IMR-90 (cell line): ENCODE results near the gene CDK18. TPM values are rescaled to one million over a fixed set of nuclear protein-coding genes. Genes with fewer than 3 reads are reported as not detected.

Experiments used
- ATAC-seq: fragments of 200-7000 bp; cut with Tn5 transposase; 2 replicates; pipeline ENCODE4 v1.9.1; 2020; ENCODE audit warnings: low read depth, mild to moderate bottlenecking, moderate library complexity
- BruUV-seq: library from RNA; stranded (reverse); fragments of 400-500 nt; replicated peaks from 2 replicates; lab custom pipeline; 2021; lab: Mats Ljungman, UMichigan
- CTCF ChIA-PET: fragments of 300-600 bp; formaldehyde crosslinking; extraction: SDS; loops from one replicate; lab custom pipeline; 2021; ENCODE audit warnings: antibody characterized with exemption; lab: Yijun Ruan, JAX
- POLR2A ChIA-PET: fragments of 300-600 bp; sonication (Branson Sonifier 250); formaldehyde crosslinking; loops from one replicate; lab custom pipeline; 2022; ENCODE audit warnings: antibody characterized with exemption; ENCODE audit not compliant: unreplicated experiment; lab: Charles Lee
- DNase-seq: peaks from one replicate; pipeline ENCODE4 v3.0.0; 2013
- H2AFZ ChIP-seq: replicated peaks from 2 replicates; pipeline ENCODE3; 2013; ENCODE audit warnings: low read length, mild to moderate bottlenecking; ENCODE audit not compliant: poor library complexity
- H2AK5ac ChIP-seq: 2 replicates; pipeline ENCODE4 v1.6.1; 2013; ENCODE audit warnings: low read depth, low read length, inconsistent platforms
- H2AK9ac ChIP-seq: replicated peaks from 2 replicates; pipeline ENCODE3; 2013; ENCODE audit warnings: mild to moderate bottlenecking, low read depth, low read length, moderate library complexity; ENCODE audit not compliant: poor library complexity
- H2BK120ac ChIP-seq: 2 replicates; pipeline ENCODE4 v1.6.1; 2013; ENCODE audit warnings: low read depth, low read length, inconsistent platforms
- H2BK15ac ChIP-seq: 3 replicates; pipeline ENCODE4 v1.6.1; 2013; ENCODE audit warnings: low read depth, low read length, inconsistent platforms
- H2BK20ac ChIP-seq: 2 replicates; pipeline ENCODE4 v1.6.1; 2013; ENCODE audit warnings: low read depth, mild to moderate bottlenecking, inconsistent platforms, low read length, moderate library complexity
- H2BK5ac ChIP-seq: 2 replicates; pipeline ENCODE4 v1.6.1; 2013; ENCODE audit warnings: mild to moderate bottlenecking, low read depth, low read length, inconsistent platforms; ENCODE audit not compliant: poor library complexity, severe bottlenecking
- H3K14ac ChIP-seq: replicated peaks from 2 replicates; pipeline ENCODE4 v1.6.1; 2013; ENCODE audit warnings: low read depth, low read length, inconsistent platforms
- H3K18ac ChIP-seq: 2 replicates; pipeline ENCODE4 v1.6.1; 2013; ENCODE audit warnings: low read depth, low read length, control low read depth
- H3K23ac ChIP-seq: 2 replicates; pipeline ENCODE4 v1.6.1; 2013; ENCODE audit warnings: low read depth, low read length, inconsistent platforms
- H3K27ac ChIP-seq: 2 replicates; pipeline ENCODE4 v1.5.1; 2013; ENCODE audit warnings: mild to moderate bottlenecking, control low read depth, low read length; ENCODE audit not compliant: insufficient read depth
- H3K27me3 ChIP-seq: 2 replicates; pipeline ENCODE4 v1.6.1; 2013; ENCODE audit warnings: low read length; ENCODE audit not compliant: control insufficient read depth, insufficient read depth
- H3K36me3 ChIP-seq: 2 replicates; pipeline ENCODE4 v1.6.1; 2013; ENCODE audit warnings: low read length, mixed read lengths; ENCODE audit not compliant: control insufficient read depth, insufficient read depth
- H3K4ac ChIP-seq: 2 replicates; pipeline ENCODE4 v1.6.1; 2013; ENCODE audit warnings: low read depth, low read length, inconsistent platforms
- H3K4me1 ChIP-seq: 2 replicates; pipeline ENCODE4 v1.6.1; 2013; ENCODE audit warnings: low read length, mixed read lengths; ENCODE audit not compliant: control insufficient read depth, insufficient read depth
- H3K4me2 ChIP-seq: 2 replicates; pipeline ENCODE4 v1.6.1; 2013; ENCODE audit warnings: low read depth, mild to moderate bottlenecking, control low read depth, low read length, moderate library complexity
- H3K4me3 ChIP-seq: 2 replicates; pipeline ENCODE4 v1.5.1; 2013; ENCODE audit warnings: low read depth, mild to moderate bottlenecking, control low read depth, low read length, moderate library complexity; ENCODE audit not compliant: insufficient read depth
- H3K56ac ChIP-seq: 2 replicates; pipeline ENCODE4 v1.6.1; 2013; ENCODE audit warnings: low read length, inconsistent platforms; ENCODE audit not compliant: insufficient read depth; ENCODE audit errors: extremely low read depth
- H3K79me1 ChIP-seq, 2 experiments: 2 replicates each; pipeline ENCODE4 v1.6.1; 2013; ENCODE audit warnings: low read length in 2 of 2, inconsistent platforms in 1 of 2, low read depth in 1 of 2
- H3K9ac ChIP-seq: 2 replicates; pipeline ENCODE4 v1.6.1; 2013; ENCODE audit warnings: low read depth, low read length, control low read depth
- H3K9me1 ChIP-seq: 2 replicates; pipeline ENCODE4 v1.6.1; 2013; ENCODE audit warnings: low read length, inconsistent platforms; ENCODE audit not compliant: insufficient read depth
- H3K9me3 ChIP-seq: 2 replicates; pipeline ENCODE4 v1.6.1; 2013; ENCODE audit warnings: low read length; ENCODE audit not compliant: control insufficient read depth, insufficient read depth
- H4K20me1 ChIP-seq: 2 replicates; pipeline ENCODE4 v1.6.1; 2013; ENCODE audit warnings: low read length, inconsistent platforms; ENCODE audit not compliant: insufficient read depth
- H4K5ac ChIP-seq: 2 replicates; pipeline ENCODE4 v1.6.1; 2013; ENCODE audit warnings: mild to moderate bottlenecking, low read depth, low read length, control low read depth
- H4K8ac ChIP-seq, 2 experiments: 2 replicates each; pipeline ENCODE4 v1.6.1; 2013; ENCODE audit warnings: low read depth in 2 of 2, low read length in 2 of 2, control low read depth in 1 of 2, inconsistent platforms in 1 of 2
- H4K91ac ChIP-seq: 2 replicates; pipeline ENCODE4 v1.6.1; 2013; ENCODE audit warnings: low read depth, low read length, inconsistent platforms; ENCODE audit not compliant: insufficient read depth
- BHLHE40 ChIP-seq: fragments of 150-350 bp; IDR thresholded peaks from 2 replicates; pipeline ENCODE4 v1.6.1; 2016; ENCODE audit warnings: mild to moderate bottlenecking, low read depth, low read length
- CHD1 ChIP-seq: IDR thresholded peaks from 2 replicates; pipeline ENCODE4 v1.6.1; 2012; ENCODE audit warnings: low read depth, low read length, improper control_type of control experiment
- FOS ChIP-seq: fragments of 150-350 bp; IDR thresholded peaks from 2 replicates; pipeline ENCODE4 v1.6.1; 2016; ENCODE audit warnings: low read depth, low read length
- MAFK ChIP-seq: IDR thresholded peaks from 2 replicates; pipeline ENCODE4 v1.6.1; 2012; ENCODE audit warnings: low read depth, low read length, improper control_type of control experiment
- MXI1 ChIP-seq: IDR thresholded peaks from 2 replicates; pipeline ENCODE4 v1.6.1; 2012; ENCODE audit warnings: low read depth, mild to moderate bottlenecking, low read length, moderate library complexity, borderline replicate concordance
- RAD21 ChIP-seq: IDR thresholded peaks from 2 replicates; pipeline ENCODE4 v1.6.1; 2012; ENCODE audit warnings: low read length, improper control_type of control experiment
- RCOR1 ChIP-seq: IDR thresholded peaks from 2 replicates; pipeline ENCODE4 v1.6.1; 2012; ENCODE audit warnings: mild to moderate bottlenecking, low read length, improper control_type of control experiment; ENCODE audit not compliant: insufficient replicate concordance
- RFX5 ChIP-seq: IDR thresholded peaks from 2 replicates; pipeline ENCODE4 v1.8.0; 2012; ENCODE audit warnings: low read depth, mild to moderate bottlenecking, low read length, moderate library complexity
- SMC3 ChIP-seq: fragments of 150-350 bp; IDR thresholded peaks from 2 replicates; pipeline ENCODE4 v1.6.1; 2016; ENCODE audit warnings: low read depth, mild to moderate bottlenecking, antibody characterized with exemption, low read length, moderate library complexity
- USF2 ChIP-seq: fragments of 150-350 bp; IDR thresholded peaks from 2 replicates; pipeline ENCODE4 v1.6.1; 2017; ENCODE audit warnings: mild to moderate bottlenecking, antibody characterized with exemption, low read length, low read depth
- WGBS, 2 experiments: methylation state at CpG; one replicate each; pipeline versions ENCODE4 v1.1.5 to v1.1.7; 2013; ENCODE audit warnings: missing lambda C conversion rate in 2 of 2; ENCODE audit not compliant: insufficient read length in 1 of 2; ENCODE audit errors: extremely low coverage in 2 of 2; 5-methylcytosine and 5-hydroxymethylcytosine counted together
- dilution Hi-C: fragments of 300-500 bp; cut with HindIII; formaldehyde crosslinking; loops from one replicate; pipeline ENCODE4 v1.14.3; 2018; ENCODE audit warnings: low sequenced_read_pairs; ENCODE audit not compliant: unreplicated experiment
- in situ Hi-C: fragments of 300-500 bp; cut with MboI; formaldehyde crosslinking; loops from 3 replicates; pipeline ENCODE4 v1.14.3; 2019; ENCODE audit warnings: low sequenced_read_pairs, inconsistent platforms, mixed read lengths
- intact Hi-C: fragments of 100-400 bp; cut with micrococcal nuclease; formaldehyde crosslinking; loops from 2 replicates; pipeline ENCODE4 v1.10.0; 2022
- polyA plus RNA-seq, 3 experiments: library from polyadenylated mRNA; depleted of rRNA; stranded (reverse); fragments of >200 nt; gene quantifications; 2 replicates each; pipeline ENCODE4 v1.2.3, GENCODE V29; 2012; ENCODE audit warnings: low replicate concordance in 1 of 3
- total RNA-seq: library from RNA; depleted of rRNA; stranded (reverse); fragments of >200 nt; gene quantifications from 2 replicates; pipeline ENCODE4 v1.2.3, GENCODE V29; 2012
- TF ChIP-seq, protein P1 (sequence below): conservative IDR thresholded peaks from 2 replicates; pipeline ENCODE4 v1.5.1; 2012; ENCODE audit warnings: mild to moderate bottlenecking, low read depth, low read length, improper control_type of control experiment

Gene CDK18
- total and polyA plus RNA-seq, 2 of the 4 experiments (the other 2 are of a cell fraction), result 0.18 to 0.48 TPM

DNA sequence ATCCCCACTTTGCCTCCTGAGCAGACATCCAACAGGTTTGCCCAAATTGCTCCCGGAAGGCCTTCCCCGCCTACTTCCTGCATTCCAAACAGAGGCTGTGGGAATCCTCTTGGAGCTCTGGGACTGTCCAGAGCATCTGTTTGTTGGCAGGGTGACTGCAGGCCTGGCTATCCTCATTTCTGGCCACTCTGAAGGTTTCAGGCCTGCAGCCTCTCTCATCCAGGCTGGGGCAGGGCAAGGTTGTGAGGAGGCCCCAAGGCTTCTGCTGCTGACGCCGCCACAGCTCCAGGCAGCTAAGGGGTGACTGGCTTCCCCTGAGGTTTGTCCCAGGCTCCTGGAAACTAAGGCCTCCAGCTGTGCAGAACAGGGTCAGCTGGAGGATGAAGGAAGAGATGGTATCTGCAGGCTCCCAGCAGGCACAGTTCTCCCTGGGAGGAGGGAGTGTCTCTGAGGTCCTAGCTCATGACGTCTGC is 11.3 kb downstream of the CDK18 start (continued):
- TF ChIP-seq MAFK (no peak), SMC3 (no peak)

DNA sequence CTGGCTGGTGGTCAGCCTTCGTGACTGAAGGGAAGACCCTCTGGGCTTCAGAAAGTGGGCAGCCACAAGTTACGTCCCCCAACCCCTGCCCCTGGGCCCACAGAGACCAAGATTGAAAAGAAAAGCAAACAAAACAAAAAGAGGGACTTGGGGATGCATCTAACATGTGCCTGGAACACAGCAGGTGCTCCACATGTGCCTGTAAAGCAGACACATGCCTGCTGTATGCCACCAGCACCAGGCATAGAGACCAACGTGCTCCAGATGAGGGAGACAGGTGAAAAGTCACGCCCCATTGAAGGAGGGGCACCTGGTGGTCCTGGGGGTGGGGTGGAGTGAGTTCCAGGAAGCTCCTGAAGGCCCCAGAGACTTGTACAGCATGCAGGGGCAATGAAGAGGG is 11.9 kb downstream of the CDK18 start:
- H2AK5ac ChIP-seq, result no peak overlapping the region
- H3K4me1 ChIP-seq, result peaks cover 3% of the 10 kb centered on the region; the same call in 1 of the 2 replicates
- H3K4ac ChIP-seq, result no peak overlapping the region
- no peak overlapping the region for H3K4me2 ChIP-seq
- TF ChIP-seq, protein P1, sequence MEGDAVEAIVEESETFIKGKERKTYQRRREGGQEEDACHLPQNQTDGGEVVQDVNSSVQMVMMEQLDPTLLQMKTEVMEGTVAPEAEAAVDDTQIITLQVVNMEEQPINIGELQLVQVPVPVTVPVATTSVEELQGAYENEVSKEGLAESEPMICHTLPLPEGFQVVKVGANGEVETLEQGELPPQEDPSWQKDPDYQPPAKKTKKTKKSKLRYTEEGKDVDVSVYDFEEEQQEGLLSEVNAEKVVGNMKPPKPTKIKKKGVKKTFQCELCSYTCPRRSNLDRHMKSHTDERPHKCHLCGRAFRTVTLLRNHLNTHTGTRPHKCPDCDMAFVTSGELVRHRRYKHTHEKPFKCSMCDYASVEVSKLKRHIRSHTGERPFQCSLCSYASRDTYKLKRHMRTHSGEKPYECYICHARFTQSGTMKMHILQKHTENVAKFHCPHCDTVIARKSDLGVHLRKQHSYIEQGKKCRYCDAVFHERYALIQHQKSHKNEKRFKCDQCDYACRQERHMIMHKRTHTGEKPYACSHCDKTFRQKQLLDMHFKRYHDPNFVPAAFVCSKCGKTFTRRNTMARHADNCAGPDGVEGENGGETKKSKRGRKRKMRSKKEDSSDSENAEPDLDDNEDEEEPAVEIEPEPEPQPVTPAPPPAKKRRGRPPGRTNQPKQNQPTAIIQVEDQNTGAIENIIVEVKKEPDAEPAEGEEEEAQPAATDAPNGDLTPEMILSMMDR, result no peak
- no peak for TF ChIP-seq RCOR1
- TF ChIP-seq FOS, result no peak
- TF ChIP-seq MAFK, result no peak
- TF ChIP-seq MXI1, result no peak
- no peak for TF ChIP-seq RFX5
- no peak for TF ChIP-seq SMC3
- no peak for TF ChIP-seq BHLHE40
- TF ChIP-seq CHD1, result no peak
- no peak for TF ChIP-seq RAD21
- TF ChIP-seq USF2, result no peak
- peak overlapping the region; percentile 16 for H2AK9ac ChIP-seq
- H3K9me3 ChIP-seq, result no peaks in the 10 kb centered on the region
- no peak overlapping the region for H3K56ac ChIP-seq
- no peak overlapping the region for H3K9ac ChIP-seq
- ChIA-PET POLR2A (no interaction called here), CTCF (no interaction called here)
- H2BK15ac ChIP-seq, result no peak overlapping the region
- H2AFZ ChIP-seq, result no peak overlapping the region
- H2BK20ac ChIP-seq, result no peak overlapping the region
- H4K20me1 ChIP-seq, result no peaks in the 10 kb centered on the region; the same call in 1 of the 2 replicates
- dilution Hi-C loops (no loop called here), intact Hi-C loops (no loop called here), in situ Hi-C loops (no loop called here)
- no peak overlapping the region for H4K8ac ChIP-seq
- no peaks in the 10 kb centered on the region for H3K9me1 ChIP-seq
- BruUV-seq, result no TSS peak
- no peak overlapping the region for H2BK5ac ChIP-seq
- ATAC-seq (no peak), DNase-seq (no peak)
- H3K23ac ChIP-seq, result no peak overlapping the region
- H3K36me3 ChIP-seq, result no peaks in the 10 kb centered on the region
- no peak overlapping the region for H4K91ac ChIP-seq
- no peak overlapping the region for H2BK120ac ChIP-seq
- no peak overlapping the region for H4K5ac ChIP-seq
- no peak overlapping the region for H3K4me3 ChIP-seq
- no peak overlapping the region for H3K14ac ChIP-seq
- H3K79me1 ChIP-seq, result no peaks in the 10 kb centered on the region
- no peak overlapping the region for H3K18ac ChIP-seq
- no peak overlapping the region for H3K27ac ChIP-seq
- peaks cover 36% of the 10 kb centered on the region for H3K27me3 ChIP-seq
- 63% methylated on average over 2 of the region's 4 CpGs; no CpG with 5 or more reads in 1 of the 2 experiments for WGBS, 2 experiments
